Sigmoid colon (tissue), 4 donors: Measurements from ENCODE around the gene KCNK3.

Source experiments
- CTCF ChIP-seq, 4 experiments: fragments of 450-650 bp in 3 of 4; fragments of 200-600 bp in 1 of 4; IDR thresholded peaks; one replicate each; pipeline ENCODE4 v1.5.1; 2016 to 2019; ENCODE audit warnings: antibody characterized with exemption in 4 of 4, mild to moderate bottlenecking in 3 of 4, moderate library complexity in 2 of 4
- EP300 ChIP-seq, 4 donors: sonication (generic); formaldehyde crosslinking; IDR thresholded peaks; one replicate each; pipeline ENCODE4 v1.6.1; 2017; ENCODE audit warnings: antibody characterized with exemption in 4 of 4

- TF ChIP-seq CTCF (IDR thresholded peaks at IDR 0.05) (no peak), EP300 (IDR thresholded peaks at IDR 0.05) (no peak)
Measured at GRCh38 chr2:26723475-26723874, 31.0 kb downstream of the KCNK3 start.
